DMS 273 treated with DMSO at 0.1 percent for 48 hours (cell line): ENCODE measurements around the gene BRD7.
A peak's percentile ranks its signal among the peaks of the same experiment; 100 is the strongest.

Source experiments
- DNase-seq: peaks from one replicate; lab custom pipeline; 2025; lab: John Stamatoyannopoulos, UW

Gene BRD7

GRCh38 chr16:50289950-50290764 lies 78.6 kb downstream of the BRD7 start:
- DNase-seq: no peak

GRCh38 chr16:50288920-50289319 lies 79.9 kb downstream of the BRD7 start:
- DNase-seq: no peak

- no peak for DNase-seq
These were observed 80.8 kb downstream of the BRD7 start for GRCh38 chr16:50288026-50288425.

GRCh38 chr16:50286681-50287080 lies 82.1 kb downstream of the BRD7 start:
- no peak for DNase-seq

GRCh38 chr16:50285406-50286003 lies 83.3 kb downstream of the BRD7 start:
- no peak for DNase-seq

- peak; percentile 93 for DNase-seq
These were observed 84.5 kb downstream of the BRD7 start for GRCh38 chr16:50284131-50284911.

GRCh38 chr16:50282955-50283631 lies 85.7 kb downstream of the BRD7 start:
- DNase-seq: no peak

GRCh38 chr16:50282010-50282538 lies 86.7 kb downstream of the BRD7 start:
- no peak for DNase-seq

GRCh38 chr16:50281391-50282009 lies 87.3 kb downstream of the BRD7 start:
- DNase-seq: no peak

- no peak for DNase-seq
These were observed 87.9 kb downstream of the BRD7 start for GRCh38 chr16:50280932-50281331.

- no peak for DNase-seq
These were observed 89.3 kb downstream of the BRD7 start for GRCh38 chr16:50279504-50279865.

GRCh38 chr16:50278251-50278650 lies 90.5 kb downstream of the BRD7 start:
- DNase-seq: no peak

GRCh38 chr16:50276801-50277555 lies 91.8 kb downstream of the BRD7 start:
- no peak for DNase-seq

- DNase-seq: no peak
These were observed 92.5 kb downstream of the BRD7 start for GRCh38 chr16:50276326-50276640.

- DNase-seq: no peak
These were observed 93.1 kb downstream of the BRD7 start for GRCh38 chr16:50275428-50276325.

GRCh38 chr16:50275098-50275415 lies 93.7 kb downstream of the BRD7 start:
- no peak for DNase-seq

- DNase-seq: no peak
These were observed 94.3 kb downstream of the BRD7 start for GRCh38 chr16:50274326-50275097.

- DNase-seq: no peak
These were observed 94.9 kb downstream of the BRD7 start for GRCh38 chr16:50273888-50274325.

- DNase-seq: no peak
These were observed 95.5 kb downstream of the BRD7 start for GRCh38 chr16:50273382-50273690.
